ENCODE data around the gene RSPH10B.
"Not testable (repeated sequence)": the region's sequence is repeated elsewhere in the genome, so short reads cannot be mapped to it uniquely, and the experiment has no call there.

DNA sequence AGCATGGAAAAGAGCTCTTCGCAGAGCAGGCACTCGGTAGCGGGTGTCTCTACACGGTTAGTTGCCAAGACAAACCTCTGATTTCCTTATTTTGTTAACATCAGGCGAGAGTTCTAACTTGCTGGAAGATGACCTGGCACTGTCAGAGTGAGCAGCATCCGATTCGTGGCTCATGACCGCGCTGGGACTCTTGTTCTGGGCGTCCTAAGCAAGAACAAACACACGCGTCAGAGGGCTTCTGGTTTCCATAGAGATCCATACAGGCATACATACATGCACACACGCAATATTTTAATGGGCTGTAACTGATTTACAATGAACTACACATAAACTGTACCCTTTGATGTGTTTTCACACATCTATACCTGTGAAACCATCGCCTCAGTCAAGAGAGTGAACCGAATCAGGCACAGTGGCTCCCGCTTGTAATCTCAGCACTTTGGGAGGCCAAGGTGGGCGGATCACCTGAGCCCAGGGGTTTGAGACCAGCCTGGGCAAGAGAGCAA lies 35.5 kb downstream of the RSPH10B start:
- TF ChIP-seq, protein P1, sequence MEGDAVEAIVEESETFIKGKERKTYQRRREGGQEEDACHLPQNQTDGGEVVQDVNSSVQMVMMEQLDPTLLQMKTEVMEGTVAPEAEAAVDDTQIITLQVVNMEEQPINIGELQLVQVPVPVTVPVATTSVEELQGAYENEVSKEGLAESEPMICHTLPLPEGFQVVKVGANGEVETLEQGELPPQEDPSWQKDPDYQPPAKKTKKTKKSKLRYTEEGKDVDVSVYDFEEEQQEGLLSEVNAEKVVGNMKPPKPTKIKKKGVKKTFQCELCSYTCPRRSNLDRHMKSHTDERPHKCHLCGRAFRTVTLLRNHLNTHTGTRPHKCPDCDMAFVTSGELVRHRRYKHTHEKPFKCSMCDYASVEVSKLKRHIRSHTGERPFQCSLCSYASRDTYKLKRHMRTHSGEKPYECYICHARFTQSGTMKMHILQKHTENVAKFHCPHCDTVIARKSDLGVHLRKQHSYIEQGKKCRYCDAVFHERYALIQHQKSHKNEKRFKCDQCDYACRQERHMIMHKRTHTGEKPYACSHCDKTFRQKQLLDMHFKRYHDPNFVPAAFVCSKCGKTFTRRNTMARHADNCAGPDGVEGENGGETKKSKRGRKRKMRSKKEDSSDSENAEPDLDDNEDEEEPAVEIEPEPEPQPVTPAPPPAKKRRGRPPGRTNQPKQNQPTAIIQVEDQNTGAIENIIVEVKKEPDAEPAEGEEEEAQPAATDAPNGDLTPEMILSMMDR (IDR thresholded peaks at IDR 0.05), result not testable (repeated sequence)
- not testable (repeated sequence) for TF ChIP-seq EZH2 (IDR thresholded peaks at IDR 0.05; ENCODE audit: borderline replicate concordance, insufficient read depth, low read depth, low read length, poor library complexity, severe bottlenecking)

Measured in B cell (primary cell).